SK-N-SH (cell line): ENCODE data around the gene SETD4. TPM values are rescaled to one million over a fixed set of nuclear protein-coding genes. Genes with fewer than 3 reads are reported as not detected.

Experiments
- CTCF ChIA-PET: fragments of 300-600, 350-600 bp; formaldehyde crosslinking; extraction: SDS; loops from one replicate; lab custom pipeline; 2021; lab: Yijun Ruan, JAX
- POLR2A ChIA-PET: fragments of 350-600 bp; sonication (Branson Sonifier 250); formaldehyde crosslinking; extraction: SDS; loops from one replicate; lab custom pipeline; 2020; ENCODE audit warnings: antibody characterized with exemption, inconsistent platforms; lab: Yijun Ruan, JAX
- DNase-seq: peaks from one replicate; pipeline ENCODE4 v3.0.0; 2012
- H2AFZ ChIP-seq: fragments of 200-600 bp; sonication (generic); 2 replicates; pipeline ENCODE4 v1.8.1; 2016; ENCODE audit warnings: antibody characterized with exemption, mild to moderate bottlenecking, low read depth
- H3F3A ChIP-seq: fragments of 200-600 bp; sonication (generic); replicated peaks from 2 replicates; pipeline ENCODE3; 2016; ENCODE audit warnings: antibody characterized with exemption, mild to moderate bottlenecking; ENCODE audit not compliant: insufficient read depth
- H3K27ac ChIP-seq, 2 experiments: fragments of 200-500 bp in 1 of 2; fragments of 200-600 bp in 1 of 2; sonication (Bioruptor generic) in 1 of 2; sonication (generic), shearing (Covaris generic) in 1 of 2; 2 replicates each; pipeline versions ENCODE4 v1.5.1 to v1.6.1; 2014 to 2016; ENCODE audit warnings: low read depth in 2 of 2, inconsistent platforms in 1 of 2, low read length in 1 of 2, mild to moderate bottlenecking in 1 of 2, mixed read lengths in 1 of 2
- H3K27me3 ChIP-seq: fragments of 200-600 bp; sonication (generic), shearing (Covaris generic); 2 replicates; pipeline ENCODE4 v1.6.1; 2016; ENCODE audit warnings: mixed run types; ENCODE audit not compliant: insufficient read depth
- H3K36me3 ChIP-seq, 2 experiments: fragments of 200-500 bp in 1 of 2; fragments of 200-600 bp in 1 of 2; sonication (Bioruptor generic) in 1 of 2; sonication (generic) in 1 of 2; replicated peaks in 1 of 2; 2 replicates each; pipeline versions ENCODE3 to v1.5.1; 2014 to 2016; ENCODE audit warnings: low read length in 1 of 2, mild to moderate bottlenecking in 1 of 2; ENCODE audit not compliant: insufficient read depth in 2 of 2, control insufficient read depth in 1 of 2
- H3K4me1 ChIP-seq, 2 experiments: fragments of 200-500 bp in 1 of 2; fragments of 200-600 bp in 1 of 2; sonication (Bioruptor generic) in 1 of 2; sonication (generic), shearing (Covaris generic) in 1 of 2; 2 replicates each; pipeline versions ENCODE4 v1.5.1 to v1.6.1; 2014 to 2016; ENCODE audit warnings: low read depth in 1 of 2, low read length in 1 of 2, mixed run types in 1 of 2; ENCODE audit not compliant: insufficient read depth in 2 of 2, control insufficient read depth in 1 of 2
- H3K4me2 ChIP-seq: fragments of 200-600 bp; sonication (generic), shearing (Covaris generic); 2 replicates; pipeline ENCODE4 v1.6.1; 2017; ENCODE audit warnings: mixed run types
- H3K4me3 ChIP-seq, 2 experiments: fragments of 200-500 bp in 1 of 2; fragments of 200-600 bp in 1 of 2; sonication (Bioruptor generic) in 1 of 2; sonication (generic), shearing (Covaris generic) in 1 of 2; 2 replicates each; pipeline versions ENCODE4 v1.5.1 to v1.8.1; 2014 to 2016; ENCODE audit warnings: low read depth in 2 of 2, inconsistent platforms in 1 of 2, low read length in 1 of 2, mild to moderate bottlenecking in 1 of 2, mixed read lengths in 1 of 2, moderate library complexity in 1 of 2
- H3K79me2 ChIP-seq: fragments of 200-600 bp; sonication (generic); 2 replicates; pipeline ENCODE4 v1.8.1; 2017; ENCODE audit warnings: mild to moderate bottlenecking; ENCODE audit not compliant: insufficient read depth
- H3K9ac ChIP-seq: fragments of 200-600 bp; sonication (generic); 2 replicates; pipeline ENCODE4 v1.6.1; 2017; ENCODE audit warnings: mixed run types
- H3K9me2 ChIP-seq: fragments of 200-600 bp; sonication (generic); 2 replicates; pipeline ENCODE4 v1.6.1; 2017; ENCODE audit warnings: mixed run types
- H3K9me3 ChIP-seq: fragments of 200-600 bp; sonication (generic); 2 replicates; pipeline ENCODE4 v1.6.1; 2017; ENCODE audit warnings: mixed run types, mild to moderate bottlenecking, moderate library complexity
- H4K20me1 ChIP-seq: fragments of 200-600 bp; sonication (generic); 2 replicates; pipeline ENCODE4 v1.6.1; 2017; ENCODE audit warnings: mild to moderate bottlenecking, mixed run types; ENCODE audit not compliant: insufficient read depth
- EP300 ChIP-seq, 2 experiments: IDR thresholded peaks; 2 replicates each; pipeline versions ENCODE4 v1.4.0 to v1.6.1; 2012; ENCODE audit warnings: borderline replicate concordance in 1 of 2, low read depth in 1 of 2, low read length in 1 of 2
- FOSL2 ChIP-seq: IDR thresholded peaks from 2 replicates; pipeline ENCODE4 v1.4.0; 2012; ENCODE audit warnings: low read depth, mild to moderate bottlenecking, moderate library complexity, borderline replicate concordance
- FOXM1 ChIP-seq: IDR thresholded peaks from 2 replicates; pipeline ENCODE4 v1.4.0; 2012; ENCODE audit warnings: low read depth, mild to moderate bottlenecking
- GATA2 ChIP-seq: sonication (generic); formaldehyde crosslinking; IDR thresholded peaks from 2 replicates; pipeline ENCODE4 v1.5.0; 2020; ENCODE audit warnings: mild to moderate bottlenecking, missing genetic modification reagents
- JUND ChIP-seq: IDR thresholded peaks from 2 replicates; pipeline ENCODE4 v1.4.0; 2012
- MEF2A ChIP-seq: IDR thresholded peaks from 2 replicates; pipeline ENCODE4 v1.4.0; 2012; ENCODE audit warnings: low read depth, borderline replicate concordance
- MXI1 ChIP-seq: IDR thresholded peaks from 2 replicates; pipeline ENCODE4 v1.6.1; 2012; ENCODE audit warnings: mild to moderate bottlenecking, low read depth, low read length, improper control_type of control experiment
- NFIC ChIP-seq: IDR thresholded peaks from 2 replicates; pipeline ENCODE4 v1.4.0; 2012; ENCODE audit warnings: borderline replicate concordance
- NRF1 ChIP-seq: IDR thresholded peaks from 2 replicates; pipeline ENCODE4 v1.6.1; 2012; ENCODE audit warnings: low read depth, mild to moderate bottlenecking, low read length
- RAD21 ChIP-seq: IDR thresholded peaks from 2 replicates; pipeline ENCODE4 v1.6.1; 2012; ENCODE audit warnings: mild to moderate bottlenecking, low read length
- RFX5 ChIP-seq: IDR thresholded peaks from 2 replicates; pipeline ENCODE4 v1.6.1; 2012; ENCODE audit warnings: mild to moderate bottlenecking, improper control_type of control experiment, low read length
- RXRA ChIP-seq: IDR thresholded peaks from 2 replicates; pipeline ENCODE4 v1.4.0; 2012; ENCODE audit warnings: low read depth, mild to moderate bottlenecking, borderline replicate concordance
- SIN3A ChIP-seq: IDR thresholded peaks from 2 replicates; pipeline ENCODE4 v1.6.1; 2012; ENCODE audit warnings: low read depth, mild to moderate bottlenecking, low read length, moderate library complexity, borderline replicate concordance
- TAF1 ChIP-seq: IDR thresholded peaks from 2 replicates; pipeline ENCODE4 v1.6.1; 2012; ENCODE audit warnings: low read depth, mild to moderate bottlenecking, low read length, moderate library complexity, borderline replicate concordance
- TCF12 ChIP-seq: IDR thresholded peaks from 2 replicates; pipeline ENCODE4 v1.4.0; 2012
- TEAD4 ChIP-seq: IDR thresholded peaks from 2 replicates; pipeline ENCODE4 v1.4.0; 2012; ENCODE audit warnings: mild to moderate bottlenecking, borderline replicate concordance; ENCODE audit not compliant: insufficient read depth
- USF2 ChIP-seq: fragments of 150-350 bp; IDR thresholded peaks from 2 replicates; pipeline ENCODE4 v1.6.1; 2017; ENCODE audit warnings: antibody characterized with exemption, low read length, low read depth, borderline replicate concordance
- WGBS: methylation state at CpG from one replicate; pipeline ENCODE4 v1.1.6; 2017; ENCODE audit warnings: low lambda C conversion rate; 5-methylcytosine and 5-hydroxymethylcytosine counted together
- polyA plus RNA-seq, 3 experiments: library from polyadenylated mRNA; depleted of rRNA; stranded (reverse); fragments of >200 nt; gene quantifications; 2 replicates each; pipeline ENCODE4 v1.2.3, GENCODE V29; 2012
- TF ChIP-seq, protein P1 (sequence below): fragments of 200-600 bp; sonication (generic); IDR thresholded peaks from 2 replicates; pipeline ENCODE4 v1.6.1; 2017; ENCODE audit warnings: antibody characterized with exemption, mild to moderate bottlenecking, moderate library complexity
- TF ChIP-seq, protein P2 (sequence below): IDR thresholded peaks from 2 replicates; pipeline ENCODE4; 2012
- TF ChIP-seq, protein P3 (sequence below): IDR thresholded peaks from 2 replicates; pipeline ENCODE4 v1.4.0; 2012; ENCODE audit warnings: low read depth, borderline replicate concordance

Gene SETD4
- polyA plus RNA-seq, 1 of the 3 experiments (the other 2 are of a cell fraction): 15.9 TPM

GRCh38 chr21:36028127-36029069 lies 31.9 kb downstream of the SETD4 start (continued):
- TF ChIP-seq, protein P1, sequence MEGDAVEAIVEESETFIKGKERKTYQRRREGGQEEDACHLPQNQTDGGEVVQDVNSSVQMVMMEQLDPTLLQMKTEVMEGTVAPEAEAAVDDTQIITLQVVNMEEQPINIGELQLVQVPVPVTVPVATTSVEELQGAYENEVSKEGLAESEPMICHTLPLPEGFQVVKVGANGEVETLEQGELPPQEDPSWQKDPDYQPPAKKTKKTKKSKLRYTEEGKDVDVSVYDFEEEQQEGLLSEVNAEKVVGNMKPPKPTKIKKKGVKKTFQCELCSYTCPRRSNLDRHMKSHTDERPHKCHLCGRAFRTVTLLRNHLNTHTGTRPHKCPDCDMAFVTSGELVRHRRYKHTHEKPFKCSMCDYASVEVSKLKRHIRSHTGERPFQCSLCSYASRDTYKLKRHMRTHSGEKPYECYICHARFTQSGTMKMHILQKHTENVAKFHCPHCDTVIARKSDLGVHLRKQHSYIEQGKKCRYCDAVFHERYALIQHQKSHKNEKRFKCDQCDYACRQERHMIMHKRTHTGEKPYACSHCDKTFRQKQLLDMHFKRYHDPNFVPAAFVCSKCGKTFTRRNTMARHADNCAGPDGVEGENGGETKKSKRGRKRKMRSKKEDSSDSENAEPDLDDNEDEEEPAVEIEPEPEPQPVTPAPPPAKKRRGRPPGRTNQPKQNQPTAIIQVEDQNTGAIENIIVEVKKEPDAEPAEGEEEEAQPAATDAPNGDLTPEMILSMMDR: peak; percentile 93
- TF ChIP-seq RAD21: peak; percentile 98
- TF ChIP-seq TEAD4: no peak
- no peak for TF ChIP-seq USF2
- TF ChIP-seq, protein P2, sequence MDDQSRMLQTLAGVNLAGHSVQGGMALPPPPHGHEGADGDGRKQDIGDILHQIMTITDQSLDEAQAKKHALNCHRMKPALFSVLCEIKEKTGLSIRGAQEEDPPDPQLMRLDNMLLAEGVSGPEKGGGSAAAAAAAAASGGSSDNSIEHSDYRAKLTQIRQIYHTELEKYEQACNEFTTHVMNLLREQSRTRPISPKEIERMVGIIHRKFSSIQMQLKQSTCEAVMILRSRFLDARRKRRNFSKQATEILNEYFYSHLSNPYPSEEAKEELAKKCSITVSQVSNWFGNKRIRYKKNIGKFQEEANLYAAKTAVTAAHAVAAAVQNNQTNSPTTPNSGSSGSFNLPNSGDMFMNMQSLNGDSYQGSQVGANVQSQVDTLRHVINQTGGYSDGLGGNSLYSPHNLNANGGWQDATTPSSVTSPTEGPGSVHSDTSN: no peak
- TF ChIP-seq RXRA: no peak
- TF ChIP-seq TCF12: no peak
- no peak for TF ChIP-seq EP300 (IDR thresholded peaks at IDR 0.05; ENCODE audit: borderline replicate concordance in 1 of 2, low read depth in 1 of 2, low read length in 1 of 2)
- TF ChIP-seq, protein P3, sequence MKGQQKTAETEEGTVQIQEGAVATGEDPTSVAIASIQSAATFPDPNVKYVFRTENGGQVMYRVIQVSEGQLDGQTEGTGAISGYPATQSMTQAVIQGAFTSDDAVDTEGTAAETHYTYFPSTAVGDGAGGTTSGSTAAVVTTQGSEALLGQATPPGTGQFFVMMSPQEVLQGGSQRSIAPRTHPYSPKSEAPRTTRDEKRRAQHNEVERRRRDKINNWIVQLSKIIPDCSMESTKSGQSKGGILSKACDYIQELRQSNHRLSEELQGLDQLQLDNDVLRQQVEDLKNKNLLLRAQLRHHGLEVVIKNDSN: no peak
- TF ChIP-seq MEF2A: no peak
- no peak for TF ChIP-seq NRF1
- TF ChIP-seq JUND: no peak
- no peak for TF ChIP-seq FOSL2
- TF ChIP-seq MXI1: no peak
- TF ChIP-seq GATA2: no peak
- TF ChIP-seq RFX5: no peak
- no peak for TF ChIP-seq FOXM1

DNA sequence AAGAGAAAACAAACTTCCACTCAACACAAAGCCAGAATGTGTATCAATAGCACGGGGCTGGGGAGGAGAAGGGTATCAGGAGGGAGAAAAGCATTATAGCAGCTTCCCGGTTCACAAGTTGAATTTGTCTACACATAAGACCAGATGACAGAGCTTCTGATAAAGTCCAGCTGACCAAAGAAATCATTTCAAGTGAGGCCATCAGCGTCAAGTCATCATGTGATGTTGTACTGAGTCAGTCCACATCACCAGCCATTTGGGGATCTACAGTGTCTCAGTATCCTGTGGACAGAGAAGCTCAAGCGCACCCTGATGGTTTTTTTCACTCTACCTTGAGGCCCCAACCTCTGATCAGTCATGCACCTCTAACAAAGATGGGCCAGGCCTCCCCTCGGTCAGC lies 33.0 kb downstream of the SETD4 start:
- WGBS: 82% methylated on average over 5 of the region's 5 CpGs
- Histone ChIP-seq H3K79me2 (no peaks in the 10 kb centered on the region), H3K4me1 (peaks cover 0 to 10% of the 10 kb centered on the region in 2 experiments; a peak in 2 of 4 replicates), H3K4me3 (no peak overlapping the region), H3K9me3 (no peaks in the 10 kb centered on the region), H3K9me2 (no peaks in the 10 kb centered on the region)
- DNase-seq: no peak
- POLR2A ChIA-PET: no interaction called here
- TF ChIP-seq SIN3A: no peak
- TF ChIP-seq TAF1: no peak
- TF ChIP-seq NFIC: no peak
- TF ChIP-seq, all 33 proteins: peak for 0
- H3K27me3 ChIP-seq: no peaks in the 10 kb centered on the region
- H4K20me1 ChIP-seq: no peaks in the 10 kb centered on the region
- H3K36me3 ChIP-seq: no peaks in the 10 kb centered on the region
- no peak overlapping the region for H2AFZ ChIP-seq
- no peak overlapping the region for H3K9ac ChIP-seq
- no peaks in the 10 kb centered on the region for H3F3A ChIP-seq
- CTCF ChIA-PET: interaction anchor here (0.8 to 5.4 kb wide), 13 partner anchors 10 to 1339 kb away, joined by 3 to 35 read pairs (median 5); no protein-coding TSS in a partner anchor
- no peak overlapping the region for H3K27ac ChIP-seq
- H3K4me2 ChIP-seq: no peak overlapping the region
